Activated CD4-positive, alpha-beta memory T cell treated with anti-CD3 and anti-CD28 coated beads for 36 hours (primary cell): Measurements from ENCODE around the gene DYNLL2. TPM values are rescaled to one million over a fixed set of nuclear protein-coding genes. Genes with fewer than 3 reads are reported as not detected.
"Not testable (repeated sequence)": the region's sequence is repeated elsewhere in the genome, so short reads cannot be mapped to it uniquely, and the experiment has no call there.

Experiments
- CTCF ChIA-PET: fragments of 350-600 bp; sonication (Branson Sonifier 250); formaldehyde crosslinking; loops from one replicate; lab custom pipeline; 2021; ENCODE audit warnings: antibody characterized with exemption, inconsistent platforms; lab: Charles Lee
- POLR2A ChIA-PET: fragments of 350-600 bp; sonication (Branson Sonifier 250); formaldehyde crosslinking; loops from one replicate; lab custom pipeline; 2021; ENCODE audit warnings: antibody characterized with exemption; lab: Charles Lee
- DNase-seq: peaks from one replicate; pipeline ENCODE4 v3.0.0-alpha.2; 2020
- H3K27ac Mint-ChIP-seq: one replicate; pipeline ENCODE4 v1.8.0; 2021; ENCODE audit warnings: mixed read lengths
- H3K27me3 Mint-ChIP-seq: one replicate; pipeline ENCODE4 v1.8.0; 2021; ENCODE audit warnings: mixed read lengths
- H3K36me3 Mint-ChIP-seq: one replicate; pipeline ENCODE4 v1.8.0; 2021; ENCODE audit warnings: mixed read lengths
- H3K4me1 Mint-ChIP-seq: one replicate; pipeline ENCODE4 v1.8.0; 2021; ENCODE audit warnings: low read depth, mixed read lengths
- H3K4me3 Mint-ChIP-seq: one replicate; pipeline ENCODE4 v1.8.0; 2021; ENCODE audit warnings: mild to moderate bottlenecking, mixed read lengths
- H3K9me3 Mint-ChIP-seq: one replicate; pipeline ENCODE4 v1.8.0; 2021; ENCODE audit warnings: mixed read lengths
- intact Hi-C: fragments of 100-400 bp; cut with micrococcal nuclease; formaldehyde crosslinking; loops from one replicate; pipeline ENCODE4 v1.15.1; 2023
- total RNA-seq, 2 experiments: library from RNA; stranded (reverse); gene quantifications; one replicate each; pipeline ENCODE4 v1.2.3, GENCODE V29; 2021

Gene DYNLL2
- total RNA-seq, 2 experiments from 2014 or later = 24.8 to 26.8 TPM

DNA sequence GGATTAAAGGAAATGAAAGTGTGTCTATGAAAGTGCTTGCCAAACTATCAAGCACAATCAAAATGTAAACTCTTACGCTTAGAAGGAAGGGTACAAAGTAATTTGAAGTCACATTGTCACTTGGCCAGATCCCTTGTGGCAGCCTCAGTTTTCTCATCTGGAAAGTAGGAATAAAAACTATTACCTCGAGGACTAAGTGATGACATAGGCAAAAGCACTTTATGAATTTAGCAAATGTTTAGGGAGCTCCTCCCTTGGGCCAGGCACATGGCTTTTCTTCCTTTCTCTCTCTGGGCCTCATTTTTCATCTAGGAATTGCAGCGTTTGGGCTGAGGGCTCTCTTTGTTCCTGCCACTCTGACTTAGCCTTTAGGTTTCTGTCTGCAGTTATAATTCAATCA is 28.5 kb downstream of the DYNLL2 start:
- intact Hi-C loops = loop anchor here (2.0 kb wide), 2 partner anchors 113 to 981 kb away; no protein-coding TSS in a partner anchor
- H3K4me3 Mint-ChIP-seq = no peak overlapping the region
- DNase-seq = no peak
- H3K27me3 Mint-ChIP-seq = peaks cover 2% of the 10 kb centered on the region
- CTCF ChIA-PET = interaction anchor here (0.7 to 6.2 kb wide), 14 partner anchors 11 to 364 kb away, joined by 3 to 79 read pairs (median 4); partner anchors contain the start of gene SRSF1
- H3K9me3 Mint-ChIP-seq = no peaks in the 10 kb centered on the region
- no peak overlapping the region for H3K27ac Mint-ChIP-seq
- peaks cover 4% of the 10 kb centered on the region for H3K4me1 Mint-ChIP-seq
- POLR2A ChIA-PET = no interaction called here
- H3K36me3 Mint-ChIP-seq = no peaks in the 10 kb centered on the region

DNA sequence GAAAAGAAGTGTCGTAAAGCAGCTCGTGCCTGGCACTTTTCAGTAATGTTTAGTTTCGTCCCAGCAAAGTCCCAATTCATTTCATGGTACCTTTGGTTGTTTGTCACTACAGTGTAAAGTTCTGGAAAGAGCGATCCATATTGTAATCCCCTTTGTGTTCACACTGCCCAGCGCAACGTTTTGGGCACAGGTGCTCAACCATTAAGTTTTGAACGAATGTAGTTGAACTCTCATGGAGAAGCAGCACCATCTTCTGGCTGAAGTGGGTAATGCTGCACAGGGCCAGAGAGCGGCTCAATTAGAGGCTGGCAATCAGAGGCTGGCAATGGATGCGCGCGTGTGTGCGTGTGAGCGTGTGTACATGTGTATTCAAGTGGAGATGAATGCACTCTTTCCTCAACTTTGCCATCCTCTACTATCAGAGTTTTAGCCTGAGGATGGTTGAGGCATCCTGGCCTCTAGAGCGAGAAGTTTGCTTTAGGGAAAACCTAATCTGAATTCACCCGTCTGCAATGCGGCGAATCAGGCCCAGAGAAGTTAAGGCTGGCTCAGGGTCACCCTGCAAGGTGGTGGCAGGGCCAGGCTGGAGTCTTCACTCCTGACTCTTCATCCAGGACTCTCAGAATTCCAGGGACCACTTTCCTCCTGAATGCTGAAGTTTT is 29.9 kb downstream of the DYNLL2 start:
- Mint-ChIP-seq H3K9me3 (no peaks in the 10 kb centered on the region), H3K4me3 (no peak overlapping the region), H3K27ac (no peak overlapping the region), H3K36me3 (no peaks in the 10 kb centered on the region), H3K4me1 (peaks cover 4% of the 10 kb centered on the region), H3K27me3 (peaks cover 2% of the 10 kb centered on the region)
- POLR2A ChIA-PET = no interaction called here
- peak; percentile 89 for DNase-seq
- CTCF ChIA-PET = interaction anchor here (0.6 to 6.2 kb wide), 36 partner anchors 10 to 673 kb away, joined by 3 to 79 read pairs (median 4); partner anchors contain the start of gene SRSF1
- intact Hi-C loops = loop anchor here (1.0 to 2.0 kb wide), 4 partner anchors 114 to 982 kb away; no protein-coding TSS in a partner anchor

DNA sequence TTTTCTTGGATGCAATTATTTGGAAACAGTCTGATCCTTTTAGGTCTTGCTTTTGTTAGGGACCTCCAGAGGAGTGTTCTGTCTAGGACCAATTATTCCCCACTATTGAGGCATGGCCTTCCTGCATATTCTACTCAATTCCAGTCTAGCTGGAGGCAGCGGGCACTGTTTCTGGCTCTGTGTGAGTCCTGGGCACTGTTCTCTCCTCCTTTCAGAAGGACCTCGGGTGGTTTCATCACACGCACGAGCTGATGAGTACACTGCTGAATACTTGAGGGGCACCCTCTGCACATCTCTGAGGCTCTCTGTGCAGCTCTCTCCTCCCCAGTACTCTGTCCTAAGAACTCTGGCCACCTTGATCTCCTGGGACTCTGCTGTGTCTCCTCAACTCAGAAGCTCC is 30.7 kb downstream of the DYNLL2 start:
- POLR2A ChIA-PET = no interaction called here
- Mint-ChIP-seq H3K4me1 (peaks cover 4% of the 10 kb centered on the region), H3K27ac (no peak overlapping the region), H3K36me3 (no peaks in the 10 kb centered on the region), H3K9me3 (no peaks in the 10 kb centered on the region), H3K4me3 (no peak overlapping the region), H3K27me3 (peaks cover 2% of the 10 kb centered on the region)
- intact Hi-C loops = loop anchor here (1.0 to 2.0 kb wide), 4 partner anchors 115 to 983 kb away; no protein-coding TSS in a partner anchor
- CTCF ChIA-PET = interaction anchor here (0.8 to 6.2 kb wide), 12 partner anchors 8 to 366 kb away, joined by 3 to 79 read pairs (median 4); no protein-coding TSS in a partner anchor
- DNase-seq = no peak

DNA sequence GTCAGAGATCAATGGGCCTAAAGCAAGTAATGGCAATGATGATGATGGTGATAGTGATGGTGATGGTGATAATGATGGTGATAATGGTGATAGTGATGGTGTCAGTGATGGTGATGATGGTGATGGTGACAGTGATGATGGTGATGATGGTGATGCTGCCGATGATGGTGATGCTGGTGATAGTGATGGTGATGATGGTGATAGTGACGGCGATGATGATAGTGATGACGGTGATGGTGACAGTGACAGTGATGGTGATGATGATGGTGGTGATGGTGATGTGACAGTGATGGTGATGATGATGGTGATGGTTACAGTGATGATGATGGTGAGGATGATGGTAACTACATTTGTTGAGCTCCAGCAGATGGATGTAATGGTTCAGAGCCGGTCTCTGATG is 34.2 kb downstream of the DYNLL2 start:
- intact Hi-C loops = no loop called here

DNA sequence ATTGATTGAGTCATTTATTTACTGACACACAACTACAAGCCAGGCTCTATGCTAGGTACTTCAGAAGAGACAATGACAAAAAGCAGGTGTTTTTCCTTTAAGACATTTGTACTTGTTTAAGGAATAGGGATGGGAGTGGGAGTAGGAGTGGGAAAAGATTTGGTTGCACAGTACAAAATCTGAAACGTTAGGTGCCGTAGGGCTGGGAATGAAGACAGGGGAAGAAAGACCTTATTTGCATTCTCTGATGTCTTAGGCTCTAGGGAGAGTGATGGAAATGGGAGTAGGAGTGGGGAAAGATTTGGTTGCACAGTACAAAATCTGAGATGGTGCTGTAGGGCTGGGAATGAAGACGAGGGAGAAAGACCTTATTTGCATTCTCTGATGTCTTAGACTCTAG is 36.3 kb downstream of the DYNLL2 start:
- H3K27me3 Mint-ChIP-seq = no peaks in the 10 kb centered on the region
- POLR2A ChIA-PET = no interaction called here
- H3K9me3 Mint-ChIP-seq = no peaks in the 10 kb centered on the region
- no peak overlapping the region for H3K27ac Mint-ChIP-seq
- no peaks in the 10 kb centered on the region for H3K36me3 Mint-ChIP-seq
- CTCF ChIA-PET = no interaction called here
- no peak for DNase-seq
- H3K4me1 Mint-ChIP-seq = peaks cover 6% of the 10 kb centered on the region
- no peak overlapping the region for H3K4me3 Mint-ChIP-seq
- intact Hi-C loops = no loop called here

More for the DNA sequence above, 34.2 kb downstream of the DYNLL2 start:
- H3K27ac Mint-ChIP-seq = no peak overlapping the region
- CTCF ChIA-PET = interaction anchor here (0.7 to 1.8 kb wide), 3 partner anchors 55 to 259 kb away, joined by 3 to 5 read pairs (median 3); no protein-coding TSS in a partner anchor
- no peaks in the 10 kb centered on the region for H3K36me3 Mint-ChIP-seq
- peaks cover 7% of the 10 kb centered on the region for H3K4me1 Mint-ChIP-seq
- no peak for DNase-seq
- POLR2A ChIA-PET = no interaction called here
- H3K4me3 Mint-ChIP-seq = no peak overlapping the region
- H3K27me3 Mint-ChIP-seq = no peaks in the 10 kb centered on the region
- no peaks in the 10 kb centered on the region for H3K9me3 Mint-ChIP-seq

DNA sequence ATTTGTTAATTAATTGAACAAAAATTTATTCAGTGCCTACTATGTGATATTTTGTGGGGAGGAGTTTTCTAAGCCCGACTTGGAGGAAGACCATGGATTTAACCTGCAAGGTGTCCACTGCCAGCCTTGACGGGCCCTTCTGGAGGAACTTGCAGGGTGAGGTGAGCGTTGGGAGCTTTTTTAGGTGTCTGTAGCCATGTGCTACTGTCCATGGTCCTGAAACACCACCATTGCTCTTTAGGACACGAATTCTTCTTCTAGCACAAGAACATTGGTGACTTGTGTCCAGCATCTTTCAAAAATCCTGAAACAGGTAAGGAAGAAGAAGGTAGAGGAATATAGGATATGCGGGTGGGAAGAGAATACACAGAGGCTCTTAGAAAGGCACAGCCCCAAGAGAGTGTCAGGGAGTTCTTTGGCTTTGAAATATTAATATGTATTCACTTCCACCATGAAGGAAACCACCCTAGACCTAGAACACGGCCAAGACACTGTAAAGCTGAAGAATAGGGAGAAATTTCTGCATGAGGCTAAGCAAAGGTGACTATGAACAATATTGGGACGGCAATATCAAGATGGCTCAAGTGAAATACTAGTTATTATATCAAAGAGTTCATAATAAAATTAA is 37.1 kb downstream of the DYNLL2 start:
- DNase-seq = peak; percentile 38
- H3K27ac Mint-ChIP-seq = no peak overlapping the region
- POLR2A ChIA-PET = no interaction called here
- H3K4me1 Mint-ChIP-seq = peaks cover 6% of the 10 kb centered on the region
- H3K27me3 Mint-ChIP-seq = no peaks in the 10 kb centered on the region
- peak overlapping the region; percentile 15 for H3K4me3 Mint-ChIP-seq
- no peaks in the 10 kb centered on the region for H3K9me3 Mint-ChIP-seq
- CTCF ChIA-PET = no interaction called here
- H3K36me3 Mint-ChIP-seq = no peaks in the 10 kb centered on the region
- intact Hi-C loops = no loop called here

DNA sequence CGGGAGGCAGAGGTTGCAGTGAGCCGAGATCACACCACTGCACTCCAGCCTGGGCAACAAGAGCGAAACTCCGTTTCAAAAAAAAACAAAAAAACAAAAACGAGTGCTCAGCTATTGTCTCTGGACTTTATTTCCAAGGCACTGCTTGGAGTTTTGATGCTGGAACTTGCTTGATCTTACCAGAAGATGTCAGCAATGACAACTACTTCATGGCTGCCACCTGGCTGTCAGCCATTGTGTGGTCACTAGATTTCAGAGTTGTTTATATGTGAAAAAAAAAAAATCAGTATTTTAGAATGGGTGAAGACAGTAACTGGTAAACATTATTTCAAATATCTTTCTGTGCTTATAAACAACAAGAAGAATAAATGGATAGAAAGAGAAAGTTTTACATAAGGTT is 38.7 kb downstream of the DYNLL2 start:
- ChIA-PET POLR2A (no interaction called here), CTCF (interaction anchor here (0.6 to 2.5 kb wide), 6 partner anchors 33 to 439 kb away, joined by 3 to 20 read pairs (median 4); no protein-coding TSS in a partner anchor)
- no peaks in the 10 kb centered on the region for H3K36me3 Mint-ChIP-seq
- no peaks in the 10 kb centered on the region for H3K27me3 Mint-ChIP-seq
- H3K9me3 Mint-ChIP-seq = no peaks in the 10 kb centered on the region
- DNase-seq = peak; percentile 29
- H3K4me1 Mint-ChIP-seq = peaks cover 6% of the 10 kb centered on the region
- no peak overlapping the region for H3K27ac Mint-ChIP-seq
- H3K4me3 Mint-ChIP-seq = no peak overlapping the region
- intact Hi-C loops = loop anchor here (1.0 kb wide), 1 partner anchor 50 kb away; no protein-coding TSS in a partner anchor

DNA sequence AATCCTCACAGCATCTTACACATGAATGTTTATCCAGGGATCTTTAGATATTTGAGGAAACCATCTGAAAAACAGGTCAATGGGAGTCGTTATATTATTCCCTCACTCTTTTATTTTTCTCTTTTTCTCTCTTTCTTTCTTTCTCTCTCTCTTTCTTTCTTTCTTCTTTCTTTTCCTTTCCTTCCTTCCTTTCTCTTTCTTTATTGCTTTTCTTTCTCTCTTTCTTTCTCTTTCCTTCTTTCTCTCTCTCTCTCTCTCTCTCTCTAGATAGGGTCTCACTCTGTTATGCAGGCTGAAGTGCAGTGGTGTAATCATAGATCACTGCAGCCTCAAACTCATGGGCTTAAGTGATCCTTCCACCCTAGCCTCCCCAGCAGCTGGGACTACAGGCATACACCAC is 44.6 kb downstream of the DYNLL2 start:
- Mint-ChIP-seq H3K4me1 (peaks cover 2% of the 10 kb centered on the region), H3K36me3 (no peaks in the 10 kb centered on the region), H3K27me3 (no peaks in the 10 kb centered on the region), H3K9me3 (no peaks in the 10 kb centered on the region), H3K4me3 (no peak overlapping the region), H3K27ac (no peak overlapping the region)
- DNase-seq = no peak
- ChIA-PET POLR2A (no interaction called here), CTCF (interaction anchor here (0.7 kb wide), 1 partner anchor 295 kb away, joined by 3 read pairs; no protein-coding TSS in a partner anchor)
- intact Hi-C loops = no loop called here

DNA sequence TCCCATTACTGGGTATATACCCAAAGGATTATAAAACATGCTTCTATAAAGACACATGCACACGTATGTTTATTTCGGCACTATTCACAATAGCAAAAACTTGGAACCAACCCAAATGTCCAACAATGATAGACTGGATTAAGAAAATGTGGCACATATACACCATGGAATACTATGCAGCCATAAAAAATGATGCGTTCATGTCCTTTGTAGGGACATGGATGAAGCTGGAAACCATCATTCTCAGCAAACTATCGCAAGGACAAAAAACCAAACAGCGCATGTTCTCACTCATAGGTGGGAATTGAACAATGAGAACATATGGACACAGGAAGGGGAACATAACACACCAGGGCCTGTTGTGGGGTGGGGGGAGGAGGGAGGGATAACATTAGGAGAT is 49.5 kb downstream of the DYNLL2 start:
- intact Hi-C loops, POLR2A ChIA-PET, CTCF ChIA-PET, H3K27me3 Mint-ChIP-seq, H3K4me1 Mint-ChIP-seq, DNase-seq, H3K9me3 Mint-ChIP-seq, H3K4me3 Mint-ChIP-seq, H3K27ac Mint-ChIP-seq, H3K36me3 Mint-ChIP-seq: not testable (repeated sequence)

DNA sequence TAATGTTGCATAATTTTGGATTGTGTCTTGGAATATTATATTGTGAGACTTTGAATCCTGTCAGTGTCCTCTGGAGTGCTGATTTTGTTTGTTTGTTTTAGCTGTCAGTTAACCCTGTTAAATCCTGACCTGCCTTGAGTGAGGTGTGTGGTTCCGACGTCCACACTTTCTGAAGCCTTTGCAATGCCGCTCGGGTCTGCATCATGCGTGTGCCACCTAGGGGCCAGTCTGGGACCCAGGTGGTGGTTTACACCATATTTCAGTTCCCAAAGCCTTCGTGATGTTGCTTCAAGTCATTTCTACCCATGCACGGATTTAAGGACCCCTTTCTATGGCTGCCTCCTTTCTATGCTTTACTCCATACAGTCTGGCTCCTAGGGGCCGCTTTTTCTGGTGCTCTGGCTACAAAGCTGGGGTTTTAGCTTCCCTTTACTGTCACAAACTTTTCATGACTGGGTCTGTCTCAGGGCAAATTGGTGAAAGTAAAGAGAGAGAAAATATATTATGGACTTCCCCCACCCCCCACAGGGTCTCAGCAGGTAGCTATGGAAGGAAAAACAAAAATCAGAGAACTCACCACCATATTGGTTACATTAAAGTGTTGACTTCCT is 53.6 kb downstream of the DYNLL2 start:
- no peak overlapping the region for H3K27ac Mint-ChIP-seq
- peaks cover 3% of the 10 kb centered on the region for H3K36me3 Mint-ChIP-seq
- no peaks in the 10 kb centered on the region for H3K27me3 Mint-ChIP-seq
- ChIA-PET POLR2A (no interaction called here), CTCF (interaction anchor here (0.8 to 1.6 kb wide), 3 partner anchors 18 to 304 kb away, joined by 3 to 4 read pairs (median 4); no protein-coding TSS in a partner anchor)
- DNase-seq = no peak
- intact Hi-C loops = no loop called here
- no peaks in the 10 kb centered on the region for H3K4me1 Mint-ChIP-seq
- H3K9me3 Mint-ChIP-seq = peaks cover 7% of the 10 kb centered on the region
- no peak overlapping the region for H3K4me3 Mint-ChIP-seq

DNA sequence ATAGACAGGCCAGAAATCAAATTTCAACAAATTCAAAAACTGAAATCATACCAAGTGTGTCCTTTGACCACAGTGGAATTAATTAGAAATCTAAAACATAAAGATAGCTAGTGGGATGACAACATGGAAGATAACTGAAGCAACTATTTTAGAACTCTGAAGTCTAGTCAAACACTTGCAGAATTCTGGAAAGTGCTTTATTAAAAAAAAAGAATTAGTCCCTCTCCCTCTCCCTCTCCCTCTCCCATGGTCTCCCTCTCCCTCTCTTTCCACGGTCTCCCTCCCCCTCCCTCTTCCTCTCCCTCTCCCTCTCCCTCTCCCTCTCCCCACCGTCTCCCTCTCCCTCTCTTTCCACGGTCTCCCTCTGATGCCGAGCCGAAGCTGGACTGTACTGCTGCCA is 58.3 kb downstream of the DYNLL2 start:
- peaks cover 28% of the 10 kb centered on the region for H3K9me3 Mint-ChIP-seq
- DNase-seq = no peak
- no peak overlapping the region for H3K27ac Mint-ChIP-seq
- intact Hi-C loops = no loop called here
- no peaks in the 10 kb centered on the region for H3K4me1 Mint-ChIP-seq
- peaks cover 21% of the 10 kb centered on the region for H3K36me3 Mint-ChIP-seq
- POLR2A ChIA-PET = no interaction called here
- no peak overlapping the region for H3K4me3 Mint-ChIP-seq
- no peaks in the 10 kb centered on the region for H3K27me3 Mint-ChIP-seq
- CTCF ChIA-PET = no interaction called here

DNA sequence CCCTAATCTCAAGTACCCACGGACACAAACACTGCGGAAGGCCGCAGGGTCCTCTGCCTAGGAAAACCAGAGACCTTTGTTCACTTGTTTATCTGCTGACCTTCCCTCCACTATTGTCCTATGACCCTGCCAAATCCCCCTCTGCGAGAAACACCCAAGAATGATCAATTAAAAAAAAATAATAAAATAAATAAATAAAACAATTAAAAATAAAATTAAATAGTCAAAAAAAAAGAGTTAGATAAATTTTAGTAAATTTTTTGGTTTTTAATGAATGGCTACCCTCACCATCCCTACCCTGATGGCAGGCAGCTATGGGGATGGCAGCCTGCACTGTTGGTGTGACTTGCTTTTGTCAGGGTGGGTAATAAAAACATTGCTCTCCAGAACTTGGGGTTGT is 60.1 kb downstream of the DYNLL2 start:
- intact Hi-C loops, H3K27me3 Mint-ChIP-seq, H3K27ac Mint-ChIP-seq, DNase-seq, H3K4me3 Mint-ChIP-seq, H3K4me1 Mint-ChIP-seq, CTCF ChIA-PET: not testable (repeated sequence)
- POLR2A ChIA-PET = interaction anchor here (0.7 kb wide), 1 partner anchor 152 kb away, joined by 5 read pairs; no protein-coding TSS in a partner anchor
- peaks cover 34% of the 10 kb centered on the region for H3K9me3 Mint-ChIP-seq
- peaks cover 22% of the 10 kb centered on the region for H3K36me3 Mint-ChIP-seq
